VCaP (cell line): Measurements from ENCODE around the gene ADAMTS12.

Source experiments
- H3K27ac ChIP-seq: fragments of 450-650 bp; 2 replicates; pipeline ENCODE4 v1.5.1; 2017
- CTCF ChIP-seq: fragments of 450-650 bp; conservative IDR thresholded peaks from 2 replicates; pipeline ENCODE4 v1.5.1; 2017; ENCODE audit warnings: mild to moderate bottlenecking, moderate library complexity

ADAMTS12 gene

GRCh38 chr5:33841891-33842290 is 49.9 kb downstream of the ADAMTS12 start:
- TF ChIP-seq CTCF, result no peak
- H3K27ac ChIP-seq, result no peak overlapping the region

DNA sequence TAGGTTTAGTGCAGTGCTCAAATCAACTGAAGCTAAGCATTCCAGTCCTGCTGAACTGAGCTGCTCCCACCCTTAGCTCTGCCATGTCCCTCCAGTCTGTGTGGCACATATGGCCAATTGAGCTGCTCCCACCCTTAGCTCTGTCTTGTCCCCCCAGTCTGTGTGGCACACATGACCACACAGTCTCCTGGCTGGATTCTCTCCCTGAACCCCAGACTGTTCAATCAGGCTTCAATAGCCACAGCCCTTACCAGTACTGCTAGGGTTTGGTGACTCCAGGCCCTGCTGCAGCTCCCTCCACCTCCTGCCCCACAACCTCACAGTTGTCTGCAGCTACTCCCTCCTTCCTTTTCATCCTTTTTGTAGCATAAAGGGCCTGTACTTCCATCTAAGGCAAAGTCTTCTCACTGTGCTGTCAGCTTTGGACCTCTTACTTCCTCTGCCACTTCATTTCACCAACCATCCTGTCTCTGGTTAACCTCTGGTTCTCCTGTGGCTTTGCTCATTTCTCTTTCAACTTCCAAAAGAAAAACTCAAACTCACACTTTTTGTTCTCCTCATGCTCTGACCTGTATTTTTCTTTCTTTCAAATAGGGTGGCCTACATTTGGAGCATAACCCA is 50.8 kb downstream of the ADAMTS12 start:
- TF ChIP-seq CTCF, result no peak
- no peak overlapping the region for H3K27ac ChIP-seq

DNA sequence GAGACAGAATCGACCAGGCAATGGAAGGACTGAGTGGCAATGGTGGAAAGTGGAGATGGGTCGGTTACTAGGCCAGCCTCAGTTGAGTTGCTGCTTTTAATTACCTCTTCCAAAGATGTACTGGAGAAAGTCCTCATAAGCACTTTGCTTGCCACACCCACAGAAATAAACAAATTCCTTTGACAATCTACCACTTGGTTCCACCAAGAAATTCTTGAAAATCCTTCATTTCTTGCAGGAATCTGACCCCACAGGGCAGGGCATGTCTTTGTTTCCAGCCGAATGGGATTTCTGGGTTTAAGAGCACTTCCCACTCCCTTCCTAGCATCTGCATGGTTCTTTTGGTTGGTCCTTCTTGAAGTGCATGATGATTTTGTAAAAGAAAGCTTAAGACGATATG is 54.5 kb downstream of the ADAMTS12 start:
- TF ChIP-seq CTCF, result no peak
- H3K27ac ChIP-seq, result no peak overlapping the region

GRCh38 chr5:33834334-33834733 is 57.5 kb downstream of the ADAMTS12 start:
- no peak for TF ChIP-seq CTCF
- no peak overlapping the region for H3K27ac ChIP-seq

- no peak overlapping the region for H3K27ac ChIP-seq
- no peak for TF ChIP-seq CTCF
These were observed 58.6 kb downstream of the ADAMTS12 start for GRCh38 chr5:33833237-33833575.

- TF ChIP-seq CTCF, result no peak
- no peak overlapping the region for H3K27ac ChIP-seq
These were observed 59.2 kb downstream of the ADAMTS12 start for GRCh38 chr5:33832404-33833236.

DNA sequence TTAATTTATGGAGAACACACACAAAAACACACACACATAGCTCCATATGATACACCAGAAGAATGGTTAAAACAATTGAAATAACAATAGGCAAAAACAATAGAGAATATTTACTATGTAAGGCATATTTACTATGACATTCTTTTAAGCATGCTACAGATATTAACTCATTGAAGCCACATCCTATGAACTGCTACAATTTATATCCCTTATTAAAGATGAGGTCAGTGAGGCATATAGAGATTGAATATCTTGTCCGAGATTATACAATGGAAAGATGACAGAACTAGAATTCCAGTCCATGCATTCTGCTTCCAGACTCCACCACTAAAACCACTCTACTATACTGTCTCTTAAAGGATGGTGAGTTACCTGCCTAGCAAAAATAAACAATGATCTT is 60.7 kb downstream of the ADAMTS12 start:
- no peak for TF ChIP-seq CTCF
- no peak overlapping the region for H3K27ac ChIP-seq
